ENCODE results near the gene PCDH10.

PCDH10 gene, protein sequence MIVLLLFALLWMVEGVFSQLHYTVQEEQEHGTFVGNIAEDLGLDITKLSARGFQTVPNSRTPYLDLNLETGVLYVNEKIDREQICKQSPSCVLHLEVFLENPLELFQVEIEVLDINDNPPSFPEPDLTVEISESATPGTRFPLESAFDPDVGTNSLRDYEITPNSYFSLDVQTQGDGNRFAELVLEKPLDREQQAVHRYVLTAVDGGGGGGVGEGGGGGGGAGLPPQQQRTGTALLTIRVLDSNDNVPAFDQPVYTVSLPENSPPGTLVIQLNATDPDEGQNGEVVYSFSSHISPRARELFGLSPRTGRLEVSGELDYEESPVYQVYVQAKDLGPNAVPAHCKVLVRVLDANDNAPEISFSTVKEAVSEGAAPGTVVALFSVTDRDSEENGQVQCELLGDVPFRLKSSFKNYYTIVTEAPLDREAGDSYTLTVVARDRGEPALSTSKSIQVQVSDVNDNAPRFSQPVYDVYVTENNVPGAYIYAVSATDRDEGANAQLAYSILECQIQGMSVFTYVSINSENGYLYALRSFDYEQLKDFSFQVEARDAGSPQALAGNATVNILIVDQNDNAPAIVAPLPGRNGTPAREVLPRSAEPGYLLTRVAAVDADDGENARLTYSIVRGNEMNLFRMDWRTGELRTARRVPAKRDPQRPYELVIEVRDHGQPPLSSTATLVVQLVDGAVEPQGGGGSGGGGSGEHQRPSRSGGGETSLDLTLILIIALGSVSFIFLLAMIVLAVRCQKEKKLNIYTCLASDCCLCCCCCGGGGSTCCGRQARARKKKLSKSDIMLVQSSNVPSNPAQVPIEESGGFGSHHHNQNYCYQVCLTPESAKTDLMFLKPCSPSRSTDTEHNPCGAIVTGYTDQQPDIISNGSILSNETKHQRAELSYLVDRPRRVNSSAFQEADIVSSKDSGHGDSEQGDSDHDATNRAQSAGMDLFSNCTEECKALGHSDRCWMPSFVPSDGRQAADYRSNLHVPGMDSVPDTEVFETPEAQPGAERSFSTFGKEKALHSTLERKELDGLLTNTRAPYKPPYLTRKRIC

GRCh38 chr4:133148690-133149363, at the start of gene PCDH10:
Gene PCDH10, plus strand, starts transcription at chr4:133149294. Its CDS starts 847 bp downstream, at chr4:133150141.
- DNase-seq (ENCODE audit: low read depth, low spot score): no peak

- DNase-seq (ENCODE audit: low read depth, low spot score): no peak
Measured at GRCh38 chr4:133102043-133102442, 47.1 kb upstream of the PCDH10 start.

GRCh38 chr4:133102612-133103409, 46.3 kb upstream of the PCDH10 start:
- DNase-seq (ENCODE audit: low read depth, low spot score): no peak

DNA sequence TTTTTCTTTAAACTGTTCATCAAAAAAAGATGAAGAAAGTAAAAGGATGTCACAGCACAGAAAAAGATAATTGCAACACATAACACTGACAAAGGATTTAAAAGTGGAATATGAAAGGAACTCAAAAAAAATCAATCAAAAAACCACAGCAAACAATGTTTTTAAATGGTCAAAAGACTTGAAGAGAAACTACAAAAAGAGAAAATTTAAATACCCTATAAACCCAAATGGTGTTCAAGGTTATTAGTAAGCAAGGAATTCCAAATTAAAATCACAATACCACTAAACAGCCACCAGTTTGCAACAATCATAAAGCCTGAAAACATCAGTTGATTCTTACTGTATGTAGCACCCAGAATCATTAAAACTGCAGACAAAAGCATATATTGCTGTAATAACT, 36.5 kb upstream of the PCDH10 start:
- DNase-seq (ENCODE audit: low read depth, low spot score): no peak

GRCh38 chr4:133124746-133125145, 24.3 kb upstream of the PCDH10 start:
- DNase-seq (ENCODE audit: low read depth, low spot score): no peak

GRCh38 chr4:133127500-133127899, 21.6 kb upstream of the PCDH10 start:
- DNase-seq (ENCODE audit: low read depth, low spot score): no peak

DNA sequence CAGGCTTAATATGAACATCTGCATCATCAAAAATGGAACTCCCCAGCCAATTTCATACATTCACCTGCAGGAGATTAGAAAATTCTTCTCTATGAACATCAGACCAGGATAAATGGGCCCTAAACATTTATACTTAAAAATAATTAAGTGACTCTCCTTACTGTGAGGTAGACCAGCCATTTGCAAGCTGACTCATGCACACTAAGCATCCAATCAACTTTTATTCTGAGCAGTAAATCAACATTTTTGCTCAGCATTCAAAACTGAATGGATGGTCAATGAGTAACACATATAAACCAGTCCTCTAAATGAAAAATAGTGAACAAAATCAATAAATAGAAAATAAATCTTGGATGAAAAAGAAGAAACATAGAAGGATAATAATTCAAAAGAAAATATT, 19.9 kb upstream of the PCDH10 start:
- DNase-seq (ENCODE audit: low read depth, low spot score): no peak

DNA sequence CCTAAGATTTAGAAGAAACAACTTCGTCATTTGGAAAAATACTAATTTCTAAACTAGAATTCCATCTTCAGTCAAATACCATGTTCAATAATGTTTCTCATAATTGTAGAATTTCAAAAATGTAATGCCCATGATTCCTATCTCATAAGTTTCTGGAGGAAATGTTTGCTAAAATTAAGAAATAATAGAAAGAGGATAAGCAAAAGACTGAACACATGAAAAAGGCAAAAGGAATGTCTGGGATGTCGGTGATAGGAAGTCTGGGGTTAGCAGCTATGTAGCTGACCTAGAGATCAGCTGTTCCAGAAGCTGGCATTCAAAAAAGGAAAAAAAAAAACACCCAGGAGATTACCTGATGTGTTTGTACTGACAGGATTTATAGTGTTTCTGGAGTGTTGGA, 18.9 kb upstream of the PCDH10 start:
- DNase-seq (ENCODE audit: low read depth, low spot score): no peak

- no peak for DNase-seq (ENCODE audit: low read depth, low spot score)
Measured at GRCh38 chr4:133131829-133132460, 17.1 kb upstream of the PCDH10 start.

GRCh38 chr4:133136833-133137232, 12.3 kb upstream of the PCDH10 start:
- no peak for DNase-seq (ENCODE audit: low read depth, low spot score)

DNA sequence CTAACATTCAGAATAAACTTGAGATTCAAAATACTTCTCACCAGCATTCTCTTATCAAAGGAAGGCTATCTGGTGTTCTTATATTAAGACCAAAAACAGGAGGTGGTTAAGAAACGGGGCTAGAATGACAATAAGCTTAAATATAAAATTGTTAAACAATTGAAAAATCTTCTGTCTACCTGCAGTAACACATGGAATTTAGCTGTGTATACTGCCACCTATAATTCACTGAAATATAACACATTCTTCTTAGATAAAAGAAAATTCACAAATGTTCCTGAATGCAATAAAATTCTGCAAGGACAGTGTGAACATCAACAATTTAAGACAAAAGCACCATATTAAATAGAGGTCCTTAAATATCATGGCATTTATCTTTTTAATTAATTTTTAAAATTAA, 11.5 kb upstream of the PCDH10 start:
- DNase-seq (ENCODE audit: low read depth, low spot score): no peak

DNA sequence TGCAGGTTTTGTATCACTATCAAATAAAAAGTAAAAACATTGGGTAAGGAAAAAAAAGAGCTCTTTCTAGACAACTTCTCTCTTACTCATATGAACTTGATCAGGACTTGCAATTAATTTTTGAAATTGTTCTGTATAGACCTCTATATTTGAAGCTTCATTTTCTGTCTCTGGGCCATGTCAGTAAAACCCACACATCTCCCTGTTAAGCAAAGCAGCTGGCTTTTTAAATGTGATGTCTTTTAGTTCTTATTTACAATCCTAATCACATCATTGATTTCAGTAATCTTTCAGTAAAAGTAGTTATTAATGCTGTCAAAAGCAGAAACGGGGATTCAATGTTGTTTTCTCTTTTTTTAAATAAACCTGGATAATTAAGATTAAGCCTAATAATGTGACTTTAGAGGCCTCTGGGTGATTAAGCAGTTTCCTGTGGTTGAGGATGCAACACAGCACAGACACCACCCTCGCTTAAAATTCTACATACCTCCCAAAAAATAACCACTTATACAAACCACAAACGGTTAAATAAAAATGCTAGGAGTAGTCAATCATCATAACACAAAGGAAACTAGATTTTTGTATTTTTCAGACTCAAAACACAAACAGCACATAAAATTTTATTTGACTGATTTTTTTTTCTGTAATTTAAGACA, 5.2 kb upstream of the PCDH10 start:
- no peak for DNase-seq (ENCODE audit: low read depth, low spot score)

DNA sequence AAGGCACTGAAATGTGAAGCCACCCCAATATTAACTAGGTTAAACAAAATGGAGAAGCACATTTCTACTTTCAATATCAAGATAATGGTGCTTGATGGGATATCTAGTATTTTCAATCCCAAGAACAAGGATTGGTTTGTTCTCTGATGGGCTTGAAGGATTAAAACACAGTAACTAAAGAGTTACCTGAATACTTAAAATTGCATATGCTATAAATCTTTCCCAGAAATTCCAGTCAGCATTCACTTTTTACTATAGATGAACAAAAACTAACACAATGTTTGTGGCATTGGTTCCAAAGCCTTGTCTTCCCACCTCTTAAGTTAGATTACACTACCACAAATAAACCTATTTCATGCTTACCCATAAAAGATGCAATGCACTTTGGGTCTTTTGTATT, 3.9 kb upstream of the PCDH10 start:
- DNase-seq (ENCODE audit: low read depth, low spot score): no peak

- DNase-seq (ENCODE audit: low read depth, low spot score): no peak
Measured at GRCh38 chr4:133145758-133146573, 3.1 kb upstream of the PCDH10 start.

DNA sequence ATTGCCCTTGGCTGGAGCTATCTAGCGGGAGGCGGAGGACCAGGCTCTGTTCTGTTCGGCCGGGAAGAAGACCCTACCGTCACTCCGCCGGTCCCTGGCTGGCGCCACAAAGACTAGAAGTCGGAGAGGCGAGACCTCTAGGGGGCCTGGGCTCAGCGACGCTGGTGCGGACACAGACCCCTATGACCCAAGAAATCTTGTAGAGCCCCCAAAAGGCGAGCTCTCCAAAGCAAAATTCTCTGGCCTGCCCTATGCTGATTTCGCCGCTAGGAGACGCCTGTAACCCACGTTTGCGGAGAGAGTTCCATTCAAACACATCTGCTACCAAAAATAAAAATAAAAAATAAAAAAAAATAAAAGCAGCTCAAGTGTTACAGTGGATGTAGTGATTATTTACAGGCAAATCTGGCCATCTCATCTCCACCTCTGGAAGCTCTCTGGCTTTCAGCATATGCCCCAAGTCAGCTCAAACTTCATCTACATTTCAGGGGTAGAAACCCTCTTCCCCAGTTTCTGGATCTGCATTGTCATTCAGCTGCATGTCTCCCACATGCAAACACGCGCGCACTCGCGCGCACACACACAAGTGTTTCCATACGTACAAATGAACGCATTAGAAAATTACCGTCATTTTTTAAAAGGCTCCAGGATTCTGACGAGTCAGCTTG, 2.4 kb upstream of the PCDH10 start:
- DNase-seq (ENCODE audit: low read depth, low spot score): no peak

GRCh38 chr4:133147286-133147821, 1.7 kb upstream of the PCDH10 start:
- DNase-seq (ENCODE audit: low read depth, low spot score): no peak

DNA sequence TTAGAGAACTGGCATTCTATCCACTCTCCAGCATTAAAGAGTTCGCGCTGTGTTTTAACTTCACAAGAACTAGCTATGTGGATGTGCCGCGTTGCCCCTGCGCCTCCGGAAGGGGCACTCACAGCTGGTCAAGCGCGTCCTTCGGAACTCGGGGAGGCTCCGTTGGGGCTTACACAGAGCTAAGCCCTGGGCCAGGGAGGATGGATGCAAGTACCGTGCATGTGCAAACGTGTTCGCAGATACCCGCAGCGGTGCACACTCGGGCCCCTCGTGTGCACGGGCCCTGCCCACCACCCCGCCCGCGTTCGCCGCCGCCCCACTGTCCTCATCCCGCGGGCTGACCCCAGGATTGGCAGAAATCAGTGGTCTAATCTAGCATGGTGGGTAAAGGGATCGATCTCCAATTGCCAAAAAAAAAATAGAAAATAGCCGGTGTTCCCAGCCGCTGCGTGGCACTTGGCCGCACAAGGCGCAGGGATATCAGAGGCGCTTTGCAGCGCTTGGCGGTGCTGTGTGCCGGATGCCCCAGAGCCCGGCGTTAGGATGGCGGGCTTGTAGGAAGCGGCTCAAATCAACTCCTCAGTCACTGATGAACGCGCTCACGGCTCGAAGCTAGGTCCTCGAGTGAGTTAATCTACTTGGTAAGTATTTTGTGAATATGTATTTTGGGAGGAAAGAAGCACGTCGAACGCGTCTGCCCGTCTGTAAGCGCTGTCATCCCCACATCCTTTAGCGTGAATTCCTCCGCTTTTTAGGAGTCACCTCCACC, 989 bp upstream of the PCDH10 start:
- DNase-seq (ENCODE audit: low read depth, low spot score): no peak

GRCh38 chr4:133149364-133149695, 236 bp downstream of the PCDH10 start:
- DNase-seq (ENCODE audit: low read depth, low spot score): no peak

All from iPS DF 19.7 (cell line).